ENCODE results near the gene GNAO1. TPM values are rescaled to one million over a fixed set of nuclear protein-coding genes. Genes with fewer than 3 reads are reported as not detected.

Gene GNAO1
- total RNA-seq, 4 donors from 2014 or later = 0.50 to 1.5 (median 0.66) TPM

DNA sequence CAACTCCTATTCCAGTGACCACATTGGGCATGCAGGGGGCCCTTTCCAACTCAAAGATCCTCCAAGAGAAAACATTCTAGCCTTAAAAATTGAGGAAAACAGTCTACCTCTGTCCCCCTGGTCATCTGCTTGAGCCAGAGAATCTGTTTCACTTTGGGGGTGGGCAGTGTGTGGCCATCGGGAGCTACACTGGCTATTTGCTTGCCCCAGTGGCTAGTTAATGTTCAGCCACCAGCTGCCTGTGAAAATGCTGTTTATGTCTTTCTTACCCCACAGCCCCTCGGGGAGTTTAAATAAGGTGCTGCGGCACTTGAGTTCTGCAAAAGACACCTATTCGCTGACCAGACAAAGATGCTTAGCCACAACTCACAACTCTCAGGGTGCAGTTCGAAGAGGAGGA is 43.4 kb downstream of the GNAO1 start:
- peaks cover 0 to 8% (median 0%) of the 10 kb centered on the region in 3 donors for H3K4me1 ChIP-seq
- no peaks in the 10 kb centered on the region for H3K36me3 ChIP-seq
- H3K27me3 ChIP-seq = peaks cover 0 to 5% (median 0%) of the 10 kb centered on the region in 4 donors
- H3K9me3 ChIP-seq = no peaks in the 10 kb centered on the region
- 67 to 87% methylated on average over 3 to 5 of the region's 5 CpGs for WGBS, 2 donors
- TF ChIP-seq POLR2A (IDR thresholded peaks at IDR 0.05) = no peak
- TF ChIP-seq, protein P1, sequence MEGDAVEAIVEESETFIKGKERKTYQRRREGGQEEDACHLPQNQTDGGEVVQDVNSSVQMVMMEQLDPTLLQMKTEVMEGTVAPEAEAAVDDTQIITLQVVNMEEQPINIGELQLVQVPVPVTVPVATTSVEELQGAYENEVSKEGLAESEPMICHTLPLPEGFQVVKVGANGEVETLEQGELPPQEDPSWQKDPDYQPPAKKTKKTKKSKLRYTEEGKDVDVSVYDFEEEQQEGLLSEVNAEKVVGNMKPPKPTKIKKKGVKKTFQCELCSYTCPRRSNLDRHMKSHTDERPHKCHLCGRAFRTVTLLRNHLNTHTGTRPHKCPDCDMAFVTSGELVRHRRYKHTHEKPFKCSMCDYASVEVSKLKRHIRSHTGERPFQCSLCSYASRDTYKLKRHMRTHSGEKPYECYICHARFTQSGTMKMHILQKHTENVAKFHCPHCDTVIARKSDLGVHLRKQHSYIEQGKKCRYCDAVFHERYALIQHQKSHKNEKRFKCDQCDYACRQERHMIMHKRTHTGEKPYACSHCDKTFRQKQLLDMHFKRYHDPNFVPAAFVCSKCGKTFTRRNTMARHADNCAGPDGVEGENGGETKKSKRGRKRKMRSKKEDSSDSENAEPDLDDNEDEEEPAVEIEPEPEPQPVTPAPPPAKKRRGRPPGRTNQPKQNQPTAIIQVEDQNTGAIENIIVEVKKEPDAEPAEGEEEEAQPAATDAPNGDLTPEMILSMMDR (IDR thresholded peaks at IDR 0.05) = no peak
- no peak for DNase-seq
- no peak overlapping the region for H3K27ac ChIP-seq
- intact Hi-C loops (cut with DNase I) = no loop called here
- no peak overlapping the region for H3K4me3 ChIP-seq

- TF ChIP-seq, protein P1 (IDR thresholded peaks at IDR 0.05) = no peak
- TF ChIP-seq POLR2A (IDR thresholded peaks at IDR 0.05) = no peak
- DNase-seq = no peak
Measured at GRCh38 chr16:56237451-56237930, 46.2 kb downstream of the GNAO1 start.

DNA sequence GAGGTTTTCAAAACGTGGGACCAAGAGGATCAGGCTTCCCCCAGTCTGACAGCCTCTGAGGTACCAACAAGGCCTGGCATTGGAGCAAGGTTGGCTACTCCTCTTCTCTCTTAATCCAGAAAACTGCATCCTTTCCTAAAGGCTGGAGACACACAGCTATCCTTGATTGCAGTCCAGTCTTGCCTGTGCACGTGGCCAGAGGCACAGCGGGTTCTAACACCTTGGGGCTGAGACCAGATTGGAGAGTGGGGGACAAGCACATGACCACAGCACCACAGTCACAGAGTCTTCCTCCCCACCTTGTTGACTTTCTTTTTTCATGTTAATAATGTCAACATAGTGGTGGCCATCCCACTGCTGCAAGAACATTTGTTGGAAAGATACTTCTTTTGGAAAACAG is 46.9 kb downstream of the GNAO1 start:
- H3K27me3 ChIP-seq = peaks cover 0 to 5% (median 0%) of the 10 kb centered on the region in 4 donors

More at GRCh38 chr16:56237451-56237930, 46.2 kb downstream of the GNAO1 start:
- Histone ChIP-seq H3K4me1 (peaks cover 0 to 8% (median 0%) of the 10 kb centered on the region in 3 donors), H3K36me3 (no peaks in the 10 kb centered on the region), H3K27me3 (peaks cover 0 to 5% (median 0%) of the 10 kb centered on the region in 4 donors), H3K27ac (no peak overlapping the region), H3K9me3 (no peaks in the 10 kb centered on the region), H3K4me3 (no peak overlapping the region)
- intact Hi-C loops (cut with DNase I) = no loop called here
- 31 to 35% methylated on average over 6 of the region's 6 CpGs for WGBS, 2 donors

GRCh38 chr16:56241596-56241995 is 50.3 kb downstream of the GNAO1 start:
- intact Hi-C loops (cut with DNase I) = no loop called here
- no peak for DNase-seq
- WGBS, 2 donors = 39 to 53% methylated on average over 1 to 2 of the region's 2 CpGs
- no peaks in the 10 kb centered on the region for H3K9me3 ChIP-seq
- H3K27me3 ChIP-seq = peaks cover 0 to 5% (median 0%) of the 10 kb centered on the region in 4 donors
- no peak overlapping the region for H3K4me3 ChIP-seq
- no peak for TF ChIP-seq POLR2A (IDR thresholded peaks at IDR 0.05)
- TF ChIP-seq, protein P1 (IDR thresholded peaks at IDR 0.05) = no peak
- no peak overlapping the region for H3K27ac ChIP-seq
- peaks cover 0 to 16% (median 4%) of the 10 kb centered on the region in 3 donors for H3K4me1 ChIP-seq
- H3K36me3 ChIP-seq = no peaks in the 10 kb centered on the region

More for the DNA sequence above, 46.9 kb downstream of the GNAO1 start:
- Histone ChIP-seq H3K36me3 (no peaks in the 10 kb centered on the region), H3K27ac (no peak overlapping the region), H3K9me3 (no peaks in the 10 kb centered on the region), H3K4me1 (peaks cover 0 to 8% (median 0%) of the 10 kb centered on the region in 3 donors), H3K4me3 (no peak overlapping the region)
- intact Hi-C loops (cut with DNase I) = no loop called here
- TF ChIP-seq, protein P1 (IDR thresholded peaks at IDR 0.05) = no peak
- TF ChIP-seq POLR2A (IDR thresholded peaks at IDR 0.05) = no peak
- no peak for DNase-seq
- WGBS, 2 donors = 0 to 40% methylated on average over 1 to 3 of the region's 3 CpGs

- Histone ChIP-seq H3K4me3 (no peak overlapping the region), H3K27me3 (peaks cover 0 to 5% (median 0%) of the 10 kb centered on the region in 4 donors), H3K9me3 (no peaks in the 10 kb centered on the region), H3K27ac (no peak overlapping the region), H3K4me1 (peaks cover 0 to 15% (median 4%) of the 10 kb centered on the region in 3 donors), H3K36me3 (no peaks in the 10 kb centered on the region)
- no peak for DNase-seq
- intact Hi-C loops (cut with DNase I) = no loop called here
- 63 to 93% methylated on average over 4 of the region's 4 CpGs for WGBS, 2 donors
- TF ChIP-seq, protein P1 (IDR thresholded peaks at IDR 0.05) = no peak
- TF ChIP-seq POLR2A (IDR thresholded peaks at IDR 0.05) = no peak
Measured at GRCh38 chr16:56242740-56243139, 51.5 kb downstream of the GNAO1 start.

All from esophagus squamous epithelium (tissue), 5 donors.